AG04449 (cell line): ENCODE data around the gene SVOPL.

Source experiments
- CTCF ChIA-PET: fragments of 350-600 bp; formaldehyde crosslinking; extraction: SDS; loops from one replicate; lab custom pipeline; 2021; ENCODE audit warnings: antibody characterized with exemption; lab: Yijun Ruan, JAX
- POLR2A ChIA-PET: fragments of 400-600, 350-600 bp; formaldehyde crosslinking; extraction: SDS; loops from one replicate; lab custom pipeline; 2020; ENCODE audit warnings: antibody characterized with exemption, inconsistent platforms; lab: Yijun Ruan, JAX
- DNase-seq: peaks from one replicate; pipeline ENCODE4 v3.0.0-alpha.2; 2010; ENCODE audit warnings: low read depth, low spot score
- H3K4me3 ChIP-seq: 2 replicates; pipeline ENCODE4 v1.5.1; 2011; ENCODE audit warnings: low read depth, mild to moderate bottlenecking, control low read depth, low read length
- CTCF ChIP-seq: IDR thresholded peaks from one replicate; pipeline ENCODE4 v1.5.1; 2011; ENCODE audit warnings: mild to moderate bottlenecking, moderate library complexity, low read length, control low read depth, inconsistent platforms; ENCODE audit not compliant: insufficient read depth; ENCODE audit errors: missing control alignments

The SVOPL gene

DNA sequence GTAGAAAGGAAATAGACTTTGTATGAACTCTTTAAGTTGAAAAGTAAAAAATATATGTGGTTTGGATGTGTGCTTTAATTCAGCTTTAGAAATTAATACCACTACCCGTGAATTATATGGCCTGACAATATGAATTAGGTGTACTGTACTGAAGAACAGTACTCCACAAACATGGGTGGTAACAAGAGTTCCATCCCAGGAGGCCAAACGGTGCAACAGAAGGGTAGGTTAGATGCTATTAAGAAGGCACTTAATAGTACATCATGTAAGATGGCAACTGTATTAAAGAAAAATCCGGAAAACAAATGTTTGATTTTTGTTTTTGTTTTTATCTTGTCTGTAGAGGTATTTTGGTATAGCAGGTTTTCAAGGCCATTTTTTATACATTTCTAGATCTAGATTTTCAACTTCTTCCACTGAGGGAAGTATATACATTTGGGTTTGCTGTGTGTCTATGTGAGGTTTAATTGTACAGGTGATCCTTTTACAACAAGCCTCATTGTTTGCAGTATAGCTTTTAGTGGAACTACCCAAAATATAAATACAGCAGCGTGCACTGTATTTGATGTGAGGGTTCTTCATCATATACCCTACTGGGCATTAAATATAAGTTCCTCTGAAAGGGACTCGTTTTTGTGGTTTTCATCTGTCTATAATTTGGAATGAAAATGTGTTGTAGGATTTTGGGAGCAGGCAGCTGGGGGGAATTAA, 115.7 kb downstream of the SVOPL start:
- no peak overlapping the region for H3K4me3 ChIP-seq
- CTCF ChIA-PET: no interaction called here
- DNase-seq: no peak
- TF ChIP-seq CTCF: no peak
- POLR2A ChIA-PET: no interaction called here

GRCh38 chr7:138584696-138585095, 116.5 kb downstream of the SVOPL start:
- DNase-seq: no peak
- POLR2A ChIA-PET: interaction anchor here (0.6 to 0.8 kb wide), 2 partner anchors 10 to 522 kb away, joined by 3 read pairs; no protein-coding TSS in a partner anchor
- CTCF ChIA-PET: no interaction called here
- TF ChIP-seq CTCF: no peak
- H3K4me3 ChIP-seq: no peak overlapping the region

DNA sequence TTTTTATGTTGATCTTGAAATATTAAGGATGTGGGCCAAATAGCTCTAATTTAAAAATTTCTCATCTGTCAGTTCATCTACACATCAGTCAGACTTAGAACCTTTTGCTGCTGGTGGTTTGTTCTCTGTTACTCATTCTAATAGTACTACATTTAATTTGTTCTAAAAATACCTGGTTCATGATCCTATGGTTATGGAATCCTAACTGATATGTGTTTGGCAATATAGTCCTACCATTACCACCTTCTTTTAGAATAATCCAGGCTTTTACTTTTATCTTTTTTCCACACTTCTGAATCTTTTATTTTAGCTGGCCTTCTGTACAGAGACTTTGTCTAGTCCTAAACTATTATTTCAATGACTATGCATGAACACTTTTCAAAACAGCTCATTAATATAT, 116.9 kb downstream of the SVOPL start:
- H3K4me3 ChIP-seq: no peak overlapping the region
- ChIA-PET POLR2A (interaction anchor here (0.6 to 0.8 kb wide), 2 partner anchors 10 to 521 kb away, joined by 3 read pairs; no protein-coding TSS in a partner anchor), CTCF (no interaction called here)
- no peak for TF ChIP-seq CTCF
- DNase-seq: no peak

GRCh38 chr7:138581065-138581464, 120.1 kb downstream of the SVOPL start:
- POLR2A ChIA-PET: no interaction called here
- no peak for TF ChIP-seq CTCF
- no peak for DNase-seq
- H3K4me3 ChIP-seq: no peak overlapping the region
- CTCF ChIA-PET: no interaction called here

DNA sequence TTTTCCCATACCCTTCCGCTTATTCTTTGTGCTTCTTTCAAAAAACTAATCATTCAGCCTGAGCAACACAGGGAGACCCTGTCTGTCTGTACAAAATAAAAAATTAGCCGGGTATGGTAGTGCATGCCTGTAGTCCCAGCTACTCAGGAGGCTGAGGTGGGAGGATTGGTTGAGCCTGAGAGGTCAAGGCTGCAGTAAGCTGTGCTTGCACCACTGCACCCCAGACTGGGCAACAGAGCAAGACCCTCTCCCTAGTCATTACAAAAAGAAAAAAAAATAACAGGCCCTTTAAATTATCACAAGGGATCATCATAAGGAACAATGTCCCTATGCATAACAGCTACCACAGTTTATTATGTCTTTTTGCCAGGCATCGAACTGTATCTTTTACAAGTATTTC, 121.5 kb downstream of the SVOPL start:
- POLR2A ChIA-PET: no interaction called here
- H3K4me3 ChIP-seq: no peak overlapping the region
- CTCF ChIA-PET: no interaction called here
- no peak for TF ChIP-seq CTCF
- DNase-seq: no peak

DNA sequence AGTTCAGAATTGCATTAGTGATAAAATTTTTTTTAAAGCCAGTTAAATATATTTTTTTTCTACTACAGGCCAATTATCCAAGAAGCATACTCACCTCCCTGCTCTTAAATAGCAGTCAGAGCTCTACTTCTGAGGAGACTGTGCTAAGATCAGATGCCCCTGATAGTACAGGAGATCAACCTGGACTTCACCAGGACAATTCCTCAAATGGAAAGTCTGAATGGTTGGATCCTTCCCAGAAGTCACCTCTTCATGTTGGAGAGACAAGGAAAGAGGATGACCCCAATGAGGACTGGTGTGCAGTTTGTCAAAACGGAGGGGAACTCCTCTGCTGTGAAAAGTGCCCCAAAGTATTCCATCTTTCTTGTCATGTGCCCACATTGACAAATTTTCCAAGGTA, 122.0 kb downstream of the SVOPL start:
- DNase-seq: no peak
- TF ChIP-seq CTCF: no peak
- ChIA-PET POLR2A (no interaction called here), CTCF (no interaction called here)
- no peak overlapping the region for H3K4me3 ChIP-seq
